COLO829 (cell line): ENCODE measurements around the gene IL7R.
A peak's percentile ranks its signal among the peaks of the same experiment; 100 is the strongest.

Experiments
- DNase-seq: peaks from one replicate; pipeline ENCODE4 v3.0.0; 2012; ENCODE audit warnings: low spot score

Gene IL7R

GRCh38 chr5:35908814-35909213, 52.1 kb downstream of the IL7R start:
- DNase-seq, result no peak

DNA sequence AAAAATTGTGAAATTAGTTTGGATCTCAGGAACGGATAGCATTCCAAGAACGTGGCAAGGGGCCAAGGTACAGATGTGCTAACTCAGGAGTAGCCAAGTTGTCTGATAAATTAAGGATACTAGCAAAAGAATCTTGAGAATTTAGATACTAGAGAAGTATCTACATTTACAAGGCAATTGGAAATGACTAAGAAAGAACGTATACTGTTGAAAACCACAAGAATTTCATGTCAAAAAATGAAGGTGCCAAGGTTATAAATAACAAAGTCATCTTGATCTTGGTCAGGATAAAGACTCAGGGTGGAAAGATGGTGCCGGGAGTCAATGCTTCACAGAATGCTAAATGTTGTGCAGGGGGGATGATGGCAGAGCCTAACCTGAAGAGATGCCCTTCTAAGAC, 62.5 kb downstream of the IL7R start:
- DNase-seq, result no peak

DNA sequence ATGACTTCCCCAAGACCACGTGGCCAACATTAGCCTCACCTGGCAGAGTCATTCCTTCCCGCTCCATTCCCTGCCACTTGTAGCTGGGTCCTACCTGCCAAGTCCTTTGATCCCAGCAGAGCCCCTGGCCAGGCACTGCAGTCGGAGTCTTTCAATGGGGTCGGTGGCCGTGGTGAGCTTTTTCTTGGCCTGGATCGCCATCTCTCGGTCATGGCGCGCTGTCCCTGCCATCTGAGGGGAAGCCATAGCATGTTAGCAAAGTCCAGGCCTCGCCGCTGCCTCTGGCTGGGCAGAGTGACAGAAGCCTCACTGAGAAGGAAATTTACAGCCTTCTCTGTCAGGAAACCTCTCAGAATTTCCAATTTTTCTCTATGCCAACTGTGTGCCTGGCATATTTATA, 64.2 kb downstream of the IL7R start:
- no peak for DNase-seq

- no peak for DNase-seq
Measured at GRCh38 chr5:35921930-35922329, 65.2 kb downstream of the IL7R start.

GRCh38 chr5:35922468-35922867, 65.8 kb downstream of the IL7R start:
- DNase-seq, result no peak

GRCh38 chr5:35924122-35924949, 67.6 kb downstream of the IL7R start:
- DNase-seq, result no peak

DNA sequence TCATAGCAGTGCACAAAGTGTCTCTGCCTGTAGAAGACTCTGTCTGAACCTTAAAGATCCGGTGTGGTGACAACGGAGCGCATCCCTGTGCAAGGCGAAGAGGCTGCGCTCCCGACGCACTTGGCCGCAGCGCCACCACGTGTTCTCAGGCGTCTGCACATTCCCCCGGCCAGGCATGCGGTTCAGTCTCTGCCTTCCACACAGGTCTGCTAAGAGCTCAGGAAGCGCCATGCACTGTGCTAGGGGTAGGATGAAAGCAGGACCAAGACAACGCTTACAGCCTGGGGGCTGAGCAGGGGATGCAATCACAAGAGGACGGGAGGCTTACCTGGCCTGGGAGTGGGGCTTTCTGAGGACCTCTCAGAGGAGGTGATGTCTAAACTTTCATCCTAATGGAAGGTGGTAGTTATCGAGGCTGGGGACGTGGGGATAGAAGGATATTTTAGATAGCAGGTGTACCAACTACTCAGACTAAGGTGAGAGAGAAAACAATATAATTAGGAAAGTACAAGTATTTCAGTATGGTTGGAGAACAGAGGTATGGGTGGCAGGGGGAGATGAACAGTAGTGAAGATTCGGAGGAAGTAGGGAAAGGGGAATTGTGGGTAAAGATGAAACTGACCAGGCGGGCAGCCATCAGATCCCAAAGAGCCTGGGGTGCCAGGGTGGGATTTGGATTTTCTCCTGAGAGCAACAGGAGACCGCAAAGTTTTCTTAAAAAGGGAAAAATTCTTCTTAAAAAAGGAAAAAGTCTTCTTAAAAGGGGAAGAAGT, 68.4 kb downstream of the IL7R start:
- DNase-seq, result peak; percentile 25

DNA sequence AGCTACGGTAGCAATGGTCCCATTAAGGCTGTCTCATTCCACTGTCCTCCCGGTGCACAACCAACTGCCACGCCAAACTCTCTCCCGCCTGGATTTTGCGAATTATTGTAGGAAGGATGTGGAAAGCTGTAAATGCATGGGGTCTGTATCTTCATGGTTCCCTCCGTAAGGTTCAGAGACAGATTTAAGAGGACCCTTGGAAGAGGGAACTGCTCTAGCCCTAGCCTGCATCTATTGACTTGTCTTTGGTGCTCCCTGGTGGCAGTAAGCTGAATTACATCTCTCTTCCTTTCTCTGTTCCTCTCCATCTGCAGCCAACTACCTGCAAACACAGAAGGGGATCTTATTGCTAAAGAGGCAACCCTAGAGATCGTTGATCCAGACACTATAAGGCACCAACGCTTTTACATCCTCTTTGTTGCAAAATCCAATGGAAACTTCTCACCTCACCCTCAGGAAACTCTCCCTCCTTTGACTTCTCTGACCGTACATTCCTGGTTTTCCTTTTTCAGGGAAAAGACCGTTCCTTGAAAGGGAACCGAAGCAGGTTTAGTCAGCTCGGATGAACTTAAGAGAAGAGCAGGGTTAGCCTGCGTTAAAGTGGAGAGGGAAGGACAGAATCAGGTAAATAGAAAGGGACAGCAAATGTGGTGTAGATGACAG, 69.8 kb downstream of the IL7R start:
- DNase-seq, result no peak
